ENCODE results near the gene TUBA1C. TPM values are rescaled to one million over a fixed set of nuclear protein-coding genes. Genes with fewer than 3 reads are reported as not detected.
A peak's percentile ranks its signal among the peaks of the same experiment; 100 is the strongest.
"Not testable (repeated sequence)": the region's sequence is repeated elsewhere in the genome, so short reads cannot be mapped to it uniquely, and the experiment has no call there.

Gene TUBA1C
- total RNA-seq, 1 donor from 2014 or later: 402 TPM

GRCh38 chr12:49263400-49263763 lies 1.5 kb upstream of the TUBA1C start:
- peaks cover 59% of the 10 kb centered on the region for H3K79me2 ChIP-seq (ENCODE audit: low read depth)
- no peaks in the 10 kb centered on the region for H3K9me3 ChIP-seq (ENCODE audit: low read depth)
- peaks cover 63% of the 10 kb centered on the region for H3F3A ChIP-seq (ENCODE audit: low read depth)
- TF ChIP-seq CTCF (IDR thresholded peaks at IDR 0.05) (no peak), EZH2 (IDR thresholded peaks at IDR 0.05) (no peak), EZH2phosphoT487 (IDR thresholded peaks at IDR 0.05) (no peak)
- Mint-ChIP-seq H3K9me3 (no peaks in the 10 kb centered on the region), H3K27me3 (ENCODE audit: insufficient read depth, low read depth) (no peaks in the 10 kb centered on the region), H3K36me3 (peaks cover 6% of the 10 kb centered on the region), H3K4me3 (peak overlapping the region; percentile 85), H3K27ac (no peak overlapping the region), H3K4me1 (peaks cover 24% of the 10 kb centered on the region)
- H3K36me3 ChIP-seq: no peaks in the 10 kb centered on the region
- H3K27me3 ChIP-seq: no peaks in the 10 kb centered on the region
- DNase-seq (ENCODE audit: low spot score): no peak
- H3K9ac ChIP-seq: no peak overlapping the region
- peak overlapping the region; percentile 65 for H3K4me3 ChIP-seq
- H3K4me1 ChIP-seq: peaks cover 26% of the 10 kb centered on the region
- H3K4me2 ChIP-seq: peak overlapping the region; percentile 83
- no peak overlapping the region for H2AFZ ChIP-seq (replicated peaks)
- no peak overlapping the region for H3K27ac ChIP-seq
- peaks cover 17% of the 10 kb centered on the region for H4K20me1 ChIP-seq (ENCODE audit: low read depth)

- H3K9ac ChIP-seq: no peak overlapping the region
- no peak overlapping the region for H3K27ac ChIP-seq
- no peak for TF ChIP-seq EZH2 (IDR thresholded peaks at IDR 0.05)
- no peak for TF ChIP-seq EZH2phosphoT487 (IDR thresholded peaks at IDR 0.05)
- TF ChIP-seq CTCF (IDR thresholded peaks at IDR 0.05): no peak
- H3K9me3 ChIP-seq (ENCODE audit: low read depth): no peaks in the 10 kb centered on the region
- H3K36me3 ChIP-seq: no peaks in the 10 kb centered on the region
- H3K4me3 Mint-ChIP-seq: peak overlapping the region; percentile 88
- H3K4me2 ChIP-seq: peak overlapping the region; percentile 83
- peak overlapping the region; percentile 69 for H2AFZ ChIP-seq (replicated peaks)
- peak overlapping the region; percentile 65 for H3K4me3 ChIP-seq
- H3F3A ChIP-seq (ENCODE audit: low read depth): peaks cover 70% of the 10 kb centered on the region
- peaks cover 31% of the 10 kb centered on the region for H3K4me1 ChIP-seq
- H3K79me2 ChIP-seq (ENCODE audit: low read depth): peaks cover 69% of the 10 kb centered on the region
- H3K27me3 Mint-ChIP-seq (ENCODE audit: insufficient read depth, low read depth): peaks cover 2% of the 10 kb centered on the region
- H3K4me1 Mint-ChIP-seq: peaks cover 34% of the 10 kb centered on the region
- no peaks in the 10 kb centered on the region for H3K9me3 Mint-ChIP-seq
- peaks cover 13% of the 10 kb centered on the region for H3K36me3 Mint-ChIP-seq
- H4K20me1 ChIP-seq (ENCODE audit: low read depth): peaks cover 26% of the 10 kb centered on the region
- peak; percentile 59 for DNase-seq (ENCODE audit: low spot score)
- no peak overlapping the region for H3K27ac Mint-ChIP-seq
- no peaks in the 10 kb centered on the region for H3K27me3 ChIP-seq
Measured at GRCh38 chr12:49264466-49264872, 413 bp upstream of the TUBA1C start.

GRCh38 chr12:49269191-49269590 lies 4.3 kb downstream of the TUBA1C start:
- not testable (repeated sequence) for H3K27me3 Mint-ChIP-seq (ENCODE audit: insufficient read depth, low read depth); H3K27me3 ChIP-seq; H2AFZ ChIP-seq (replicated peaks); H3K9me3 ChIP-seq (ENCODE audit: low read depth); H3K9ac ChIP-seq; H3K9me3 Mint-ChIP-seq; DNase-seq (ENCODE audit: low spot score); H3K36me3 ChIP-seq; H3K4me3 ChIP-seq; H3K27ac Mint-ChIP-seq
- peak overlapping the region; percentile 67 for H3K4me3 Mint-ChIP-seq
- Histone ChIP-seq H3K27ac (peak overlapping the region; percentile 74), H3K4me2 (peak overlapping the region; percentile 83), H3K4me1 (peaks cover 17% of the 10 kb centered on the region), H4K20me1 (ENCODE audit: low read depth) (peaks cover 53% of the 10 kb centered on the region), H3F3A (ENCODE audit: low read depth) (peaks cover 81% of the 10 kb centered on the region), H3K79me2 (ENCODE audit: low read depth) (peaks cover 57% of the 10 kb centered on the region)
- H3K36me3 Mint-ChIP-seq: peaks cover 31% of the 10 kb centered on the region
- H3K4me1 Mint-ChIP-seq: peaks cover 25% of the 10 kb centered on the region

- Histone ChIP-seq H3K79me2 (ENCODE audit: low read depth) (peaks cover 24% of the 10 kb centered on the region), H2AFZ (replicated peaks) (no peak overlapping the region), H3F3A (ENCODE audit: low read depth) (peaks cover 76% of the 10 kb centered on the region), H3K27ac (no peak overlapping the region), H3K27me3 (no peaks in the 10 kb centered on the region), H3K4me1 (peaks cover 10% of the 10 kb centered on the region), H3K4me3 (no peak overlapping the region), H3K9me3 (ENCODE audit: low read depth) (no peaks in the 10 kb centered on the region), H3K4me2 (no peak overlapping the region), H4K20me1 (ENCODE audit: low read depth) (peaks cover 43% of the 10 kb centered on the region), H3K9ac (no peak overlapping the region), H3K36me3 (peaks cover 10% of the 10 kb centered on the region)
- Mint-ChIP-seq H3K4me3 (peak overlapping the region; percentile 24), H3K27me3 (ENCODE audit: insufficient read depth, low read depth) (peaks cover 6% of the 10 kb centered on the region), H3K9me3 (no peaks in the 10 kb centered on the region), H3K36me3 (peaks cover 24% of the 10 kb centered on the region), H3K27ac (peak overlapping the region; percentile 8), H3K4me1 (peaks cover 29% of the 10 kb centered on the region)
- TF ChIP-seq EZH2 (IDR thresholded peaks at IDR 0.05) (no peak), EZH2phosphoT487 (IDR thresholded peaks at IDR 0.05) (no peak), CTCF (IDR thresholded peaks at IDR 0.05) (no peak)
- DNase-seq (ENCODE audit: low spot score): no peak
Measured at GRCh38 chr12:49272790-49273725, 8.2 kb downstream of the TUBA1C start.

Data from neural progenitor cell (in vitro differentiated cells).